C4-2B (cell line): ENCODE results near the gene TMEM145.
A peak's percentile ranks its signal among the peaks of the same experiment; 100 is the strongest.

Experiments used
- H3K27ac ChIP-seq: fragments of 450-650 bp; 2 replicates; pipeline ENCODE4 v1.5.1; 2017
- ZFX ChIP-seq: fragments of 450-650 bp; IDR thresholded peaks from 2 replicates; pipeline ENCODE4 v1.6.1; 2017
- TF ChIP-seq, protein P1 (sequence below): fragments of 450-650 bp; conservative IDR thresholded peaks from 2 replicates; pipeline ENCODE4 v1.5.1; 2017; ENCODE audit warnings: mild to moderate bottlenecking

TMEM145 gene

DNA sequence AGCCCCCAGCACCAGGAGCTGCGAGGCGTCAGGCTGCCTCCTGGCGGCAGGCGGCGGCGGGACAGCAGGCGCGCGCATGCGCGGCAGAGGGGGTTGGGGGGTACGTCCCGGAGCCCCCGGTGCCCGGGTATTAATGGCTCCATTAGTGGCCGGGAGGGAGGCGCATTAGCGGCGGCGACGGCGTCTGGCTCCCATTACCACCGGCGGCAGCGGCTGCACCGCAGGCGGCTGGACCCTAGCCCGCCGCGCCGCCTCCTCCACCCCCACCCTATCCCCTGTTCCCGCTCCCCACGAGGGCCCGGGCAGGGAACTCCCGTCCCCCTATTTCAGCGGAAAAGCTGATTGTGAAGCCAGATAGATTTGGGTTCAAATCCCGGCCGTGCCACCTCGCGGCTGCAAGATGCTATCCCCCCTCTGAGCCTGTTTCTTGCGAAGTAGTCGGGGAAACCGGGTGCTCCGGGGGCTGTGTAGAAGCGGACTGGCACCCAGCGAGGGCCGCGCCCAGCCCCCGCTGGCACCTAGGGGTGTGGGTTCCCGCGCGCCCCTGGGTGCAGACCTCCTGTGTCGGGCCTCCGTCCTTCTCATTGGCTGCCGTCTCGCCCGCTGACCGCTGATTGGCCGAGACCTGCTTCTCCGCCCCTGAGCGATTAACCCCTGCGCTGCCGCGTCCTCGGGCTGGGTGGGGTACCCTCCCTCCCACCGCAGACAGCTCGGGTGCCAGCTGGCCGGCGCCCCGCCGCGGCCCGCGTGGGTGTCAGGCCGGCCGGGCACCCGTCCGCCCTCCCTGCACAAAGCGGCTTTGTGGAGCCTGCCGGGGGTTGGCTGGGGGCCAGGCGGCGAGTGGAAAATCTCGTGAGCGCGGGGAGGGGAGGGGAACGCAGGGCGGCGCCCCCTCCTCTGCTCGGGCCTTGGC lies 33.0 kb upstream of the TMEM145 start:
- H3K27ac ChIP-seq: peak overlapping the region; percentile 85
- TF ChIP-seq ZFX: no peak
- TF ChIP-seq, protein P1, sequence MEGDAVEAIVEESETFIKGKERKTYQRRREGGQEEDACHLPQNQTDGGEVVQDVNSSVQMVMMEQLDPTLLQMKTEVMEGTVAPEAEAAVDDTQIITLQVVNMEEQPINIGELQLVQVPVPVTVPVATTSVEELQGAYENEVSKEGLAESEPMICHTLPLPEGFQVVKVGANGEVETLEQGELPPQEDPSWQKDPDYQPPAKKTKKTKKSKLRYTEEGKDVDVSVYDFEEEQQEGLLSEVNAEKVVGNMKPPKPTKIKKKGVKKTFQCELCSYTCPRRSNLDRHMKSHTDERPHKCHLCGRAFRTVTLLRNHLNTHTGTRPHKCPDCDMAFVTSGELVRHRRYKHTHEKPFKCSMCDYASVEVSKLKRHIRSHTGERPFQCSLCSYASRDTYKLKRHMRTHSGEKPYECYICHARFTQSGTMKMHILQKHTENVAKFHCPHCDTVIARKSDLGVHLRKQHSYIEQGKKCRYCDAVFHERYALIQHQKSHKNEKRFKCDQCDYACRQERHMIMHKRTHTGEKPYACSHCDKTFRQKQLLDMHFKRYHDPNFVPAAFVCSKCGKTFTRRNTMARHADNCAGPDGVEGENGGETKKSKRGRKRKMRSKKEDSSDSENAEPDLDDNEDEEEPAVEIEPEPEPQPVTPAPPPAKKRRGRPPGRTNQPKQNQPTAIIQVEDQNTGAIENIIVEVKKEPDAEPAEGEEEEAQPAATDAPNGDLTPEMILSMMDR: peak; percentile 84

DNA sequence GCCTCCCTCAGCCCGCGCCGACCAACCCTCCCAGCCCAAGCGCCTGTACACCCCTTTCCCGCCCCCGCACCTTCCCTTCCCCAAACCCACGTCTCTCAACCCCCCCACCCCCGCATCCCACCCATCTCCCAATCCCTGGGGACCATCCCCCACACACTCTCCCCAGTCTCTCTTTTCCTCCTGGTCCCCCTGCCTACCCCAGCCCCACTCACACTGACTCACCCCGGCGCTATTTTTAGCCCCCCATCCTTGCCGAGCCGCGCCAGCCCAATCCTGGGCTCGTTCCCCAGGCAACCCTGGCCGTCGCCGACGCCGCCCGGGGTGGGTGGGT lies 32.3 kb upstream of the TMEM145 start:
- no peak for TF ChIP-seq ZFX
- TF ChIP-seq, protein P1: no peak
- H3K27ac ChIP-seq: peak overlapping the region; percentile 85

DNA sequence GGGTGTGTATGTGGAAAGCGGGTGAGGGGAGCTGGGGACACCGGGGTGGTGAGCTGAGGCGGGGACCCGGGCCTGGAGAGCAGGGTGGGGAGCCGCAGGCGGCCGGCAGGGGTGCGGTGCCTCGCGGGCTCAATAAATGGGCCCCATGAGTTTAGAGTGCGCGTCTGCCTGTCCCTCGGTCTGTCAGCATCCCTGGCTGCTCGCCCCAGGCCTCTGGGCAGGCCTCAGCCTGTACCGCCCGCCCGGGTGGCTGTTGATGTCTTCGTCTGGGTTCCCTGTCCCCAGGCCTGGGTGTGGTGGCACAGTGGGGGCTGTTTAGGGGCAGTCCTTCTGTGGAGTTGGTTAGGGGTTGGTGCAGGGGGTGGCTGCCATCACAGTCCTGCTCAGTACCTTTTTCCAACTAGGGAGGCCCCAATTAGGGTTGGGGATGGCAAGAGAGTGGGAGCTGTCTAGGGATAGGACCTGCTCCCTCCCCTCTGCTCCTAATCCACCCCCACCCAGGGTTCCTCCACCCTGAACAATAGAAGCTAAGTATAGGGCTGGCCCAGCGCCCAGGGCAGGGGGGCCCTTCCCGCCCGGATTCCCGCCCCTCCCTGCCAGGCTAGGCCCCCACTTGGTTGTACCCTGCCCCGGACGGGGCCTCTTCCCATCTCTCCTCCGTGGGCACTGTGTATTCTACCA lies 31.8 kb upstream of the TMEM145 start:
- no peak for TF ChIP-seq ZFX
- TF ChIP-seq, protein P1: no peak
- H3K27ac ChIP-seq: peak overlapping the region; percentile 85; the same call in 1 of the 2 replicates

DNA sequence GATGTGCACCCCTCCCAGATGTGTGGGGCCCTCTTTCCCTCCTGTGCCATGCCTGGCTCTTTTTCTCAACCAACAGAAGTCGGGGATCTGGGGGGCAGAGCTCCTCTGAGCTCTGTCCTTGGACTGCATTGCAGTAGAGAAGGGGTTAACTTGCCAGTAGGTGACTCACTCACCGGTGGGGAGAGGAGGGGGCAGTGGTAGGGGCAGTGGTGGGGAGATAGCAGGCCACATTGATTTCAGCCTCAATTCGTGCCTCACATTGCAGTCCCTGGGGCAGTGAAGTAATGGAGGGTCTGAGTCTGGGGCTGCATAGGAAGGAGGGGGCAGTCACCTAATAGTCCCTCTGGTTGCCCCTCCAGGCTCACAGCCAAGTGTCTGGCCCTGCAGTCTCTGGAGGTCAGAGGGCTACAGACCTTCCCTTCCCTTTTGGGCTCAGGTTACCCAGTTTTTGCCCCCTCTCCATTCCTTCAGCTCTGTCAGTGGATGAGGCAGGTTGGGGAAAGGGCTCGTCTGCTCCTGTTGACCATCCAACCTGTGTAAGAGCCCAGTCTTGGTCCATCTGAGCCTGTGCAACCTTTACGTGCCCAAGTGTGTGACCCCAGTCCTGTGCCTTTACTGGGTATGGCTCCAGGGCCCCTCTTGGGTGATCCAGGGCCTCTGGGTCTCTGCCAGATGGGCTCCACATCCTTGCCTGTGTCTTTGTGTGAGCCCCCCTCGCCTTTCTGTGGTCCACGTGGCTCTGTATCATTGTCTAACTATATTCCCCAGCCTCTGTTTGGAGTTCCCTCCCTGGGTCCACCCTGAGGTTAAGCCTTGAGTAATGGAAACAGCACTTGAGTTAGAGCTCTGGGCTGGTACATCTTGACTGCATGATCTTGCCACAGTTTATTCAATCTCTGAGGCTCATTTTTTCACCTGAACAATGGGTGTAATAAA lies 31.0 kb upstream of the TMEM145 start:
- TF ChIP-seq, protein P1: no peak
- no peak for TF ChIP-seq ZFX
- H3K27ac ChIP-seq: no peak overlapping the region; the same call in 1 of the 2 replicates

DNA sequence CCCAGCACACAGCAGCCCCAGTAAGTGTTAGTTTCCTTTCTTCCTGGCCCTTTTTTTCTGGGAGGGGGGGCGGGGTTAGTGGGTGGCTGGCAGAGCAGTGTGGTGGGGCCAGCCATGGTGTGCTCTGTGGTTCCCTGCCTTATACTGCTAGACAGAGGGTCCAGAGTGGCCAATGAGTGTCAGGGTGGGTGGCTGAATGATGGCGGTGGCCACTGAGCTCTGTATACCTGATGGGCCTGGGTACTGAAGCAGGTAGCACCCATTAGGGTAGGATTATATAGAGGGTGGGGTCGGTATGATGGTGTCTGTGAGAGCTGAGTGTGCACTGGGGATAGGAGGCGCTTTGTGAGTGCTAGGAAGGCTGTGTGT lies 30.3 kb upstream of the TMEM145 start:
- peak overlapping the region; percentile 73 for H3K27ac ChIP-seq
- TF ChIP-seq, protein P1: no peak
- TF ChIP-seq ZFX: no peak

DNA sequence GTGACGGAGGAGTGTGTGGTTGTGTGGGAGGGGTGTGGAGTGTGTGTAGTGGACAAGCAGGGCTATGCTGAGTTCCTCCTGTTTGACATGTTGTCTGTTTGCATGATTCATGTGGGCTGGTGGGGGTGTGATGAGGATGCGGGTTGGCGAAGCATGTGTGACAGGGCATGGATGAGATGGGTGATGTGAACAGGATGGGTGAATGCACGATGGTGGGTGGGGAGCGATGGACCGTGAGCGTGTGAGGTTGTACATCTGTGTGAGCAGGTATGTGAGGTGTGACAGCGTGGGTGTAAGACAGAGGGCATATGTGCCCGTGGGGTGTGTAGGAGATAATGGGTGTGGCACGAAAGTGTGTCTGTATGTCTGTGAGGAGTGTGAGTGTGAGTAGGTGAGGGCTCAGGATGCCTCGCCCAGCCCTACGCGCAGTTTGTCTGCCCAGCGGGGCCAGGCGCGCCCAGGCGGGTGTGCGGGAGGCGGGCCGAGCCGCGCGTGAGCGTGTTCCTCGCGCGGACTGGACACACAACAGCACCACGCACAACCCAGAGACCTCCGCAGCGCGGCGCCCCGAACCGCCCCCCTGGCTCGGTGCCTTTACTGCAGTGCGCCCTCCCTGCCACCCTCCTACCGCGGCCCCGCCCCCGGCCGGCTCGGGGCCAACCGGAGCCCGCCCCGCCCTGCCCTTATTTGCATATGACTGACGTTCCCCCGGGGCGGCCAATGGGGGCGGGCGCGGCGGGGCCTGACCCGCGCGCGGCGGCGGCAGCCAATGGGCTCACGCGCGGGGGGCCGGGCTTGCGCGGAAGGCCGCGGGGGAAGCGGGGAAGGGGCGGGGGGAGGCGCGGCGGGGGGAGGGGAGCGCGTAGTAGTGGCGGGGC lies 29.7 kb upstream of the TMEM145 start:
- TF ChIP-seq, protein P1: no peak
- TF ChIP-seq ZFX: no peak

More for the DNA sequence above, 29.7 kb upstream of the TMEM145 start:
- H3K27ac ChIP-seq: peak overlapping the region; percentile 73
